SHP77 (cell line): Measurements from ENCODE around the gene NDUFV1.
A peak's percentile ranks its signal among the peaks of the same experiment; 100 is the strongest.

Source experiments
- DNase-seq, 2 experiments: peaks; one replicate each; lab custom pipeline; 2025; lab: John Stamatoyannopoulos, UW

The NDUFV1 gene

GRCh38 chr11:67640758-67641337 is 34.1 kb downstream of the NDUFV1 start:
- DNase-seq, result no peak

DNA sequence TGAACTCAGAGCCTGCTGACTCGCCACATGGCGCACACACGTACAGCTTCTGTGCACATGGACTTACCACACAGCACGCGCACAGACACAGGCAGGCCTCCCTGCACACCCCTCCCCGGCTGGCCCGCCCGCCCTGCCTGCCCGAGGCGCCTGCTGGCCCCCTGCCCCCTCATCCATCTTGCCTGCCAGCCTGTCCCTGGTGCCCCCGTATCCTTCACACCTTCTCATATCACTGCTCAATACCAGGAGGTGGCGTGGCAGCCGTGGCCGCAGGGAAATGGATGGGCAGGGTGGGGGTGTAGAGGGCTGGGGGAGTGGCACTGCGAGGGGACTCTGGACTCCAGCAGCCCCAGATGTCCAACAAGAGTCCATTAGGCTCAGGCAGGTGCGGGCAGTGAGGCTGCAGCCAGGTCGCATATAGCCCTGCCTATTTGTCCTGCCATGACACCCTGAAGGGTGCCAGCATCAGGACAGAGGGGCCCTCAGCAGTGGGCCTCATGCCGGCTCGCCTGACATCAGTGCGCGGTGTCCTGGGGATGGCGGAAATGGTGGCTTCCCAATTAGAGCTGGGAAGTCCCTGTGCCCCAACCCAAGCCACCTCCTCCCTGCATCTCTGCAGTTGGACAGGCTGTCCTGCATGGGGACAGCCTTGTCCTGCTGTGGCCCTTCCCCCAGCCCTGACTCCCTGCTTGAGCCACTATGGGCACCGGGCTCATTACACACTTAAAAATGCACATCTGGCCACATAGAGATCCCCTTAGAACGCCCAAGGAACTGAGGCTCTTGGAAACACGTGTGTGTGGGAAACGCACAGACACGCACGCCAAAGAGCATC is 34.8 kb downstream of the NDUFV1 start:
- no peak for DNase-seq

GRCh38 chr11:67642173-67643120 is 35.7 kb downstream of the NDUFV1 start:
- DNase-seq, result no peak

- DNase-seq, result peak; percentile 27 to 30
These were observed 37.3 kb downstream of the NDUFV1 start for GRCh38 chr11:67644042-67644441.

GRCh38 chr11:67644472-67645418 is 38.0 kb downstream of the NDUFV1 start:
- no peak for DNase-seq

GRCh38 chr11:67645521-67646461 is 39.1 kb downstream of the NDUFV1 start:
- DNase-seq, result no peak

DNA sequence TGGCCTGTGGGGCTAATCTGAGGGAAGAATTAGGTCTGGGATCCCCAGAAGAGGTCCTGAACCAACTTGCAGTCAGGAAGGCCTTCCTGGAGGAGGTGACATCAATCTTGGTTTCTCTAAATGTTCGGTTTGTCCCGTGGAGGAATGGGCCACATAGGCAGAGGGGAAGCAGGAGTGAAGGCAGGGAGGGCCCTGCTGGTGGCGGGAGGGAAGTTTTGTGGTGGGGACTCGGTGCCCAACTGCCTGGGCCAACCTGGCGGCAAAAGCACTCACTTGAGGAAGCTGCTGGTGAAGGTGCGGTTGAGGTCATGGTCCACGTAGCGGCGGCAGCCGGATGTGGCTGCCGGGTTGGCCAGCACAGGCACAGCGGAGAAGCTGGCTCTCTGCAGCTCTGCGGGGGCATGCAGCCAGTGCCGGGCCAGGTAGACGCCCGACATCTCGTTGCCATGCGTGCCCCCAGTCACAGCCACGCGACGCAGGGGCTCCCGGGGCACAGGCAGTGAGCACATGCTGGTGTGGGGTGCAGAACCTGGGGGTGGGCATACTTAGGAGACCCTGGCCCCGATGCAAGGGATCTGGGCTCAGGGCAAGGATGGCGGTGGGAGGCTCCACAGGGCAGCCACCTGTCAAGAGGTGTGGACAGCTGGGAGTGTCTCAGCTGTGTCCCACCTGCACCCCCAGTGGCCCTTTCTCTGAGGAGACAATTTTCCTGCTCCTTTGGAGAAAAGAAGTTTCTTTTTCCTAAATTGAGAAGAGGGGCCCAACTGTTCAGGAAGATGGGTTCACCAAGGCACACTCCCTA is 40.0 kb downstream of the NDUFV1 start:
- DNase-seq, result no peak

DNA sequence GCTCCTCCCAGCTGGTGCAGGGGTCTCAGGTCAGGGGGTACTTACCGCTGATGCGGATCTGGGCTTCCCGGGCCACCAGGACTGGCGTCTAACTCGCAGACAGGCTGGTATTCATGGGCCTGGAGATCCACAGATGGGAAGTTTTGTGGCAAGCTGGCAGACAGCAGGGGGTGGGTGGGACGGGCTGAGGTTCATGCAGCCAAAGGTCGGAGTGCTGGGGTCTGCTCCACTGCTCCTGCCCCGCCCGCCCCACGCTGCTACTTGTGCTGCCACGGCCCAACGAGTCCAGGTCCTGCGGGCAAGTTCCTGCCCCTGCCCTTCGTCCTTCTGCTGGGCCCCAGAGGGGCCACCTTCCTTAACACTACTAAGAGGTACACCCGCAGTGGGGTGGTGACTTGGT is 40.7 kb downstream of the NDUFV1 start:
- DNase-seq, result no peak

DNA sequence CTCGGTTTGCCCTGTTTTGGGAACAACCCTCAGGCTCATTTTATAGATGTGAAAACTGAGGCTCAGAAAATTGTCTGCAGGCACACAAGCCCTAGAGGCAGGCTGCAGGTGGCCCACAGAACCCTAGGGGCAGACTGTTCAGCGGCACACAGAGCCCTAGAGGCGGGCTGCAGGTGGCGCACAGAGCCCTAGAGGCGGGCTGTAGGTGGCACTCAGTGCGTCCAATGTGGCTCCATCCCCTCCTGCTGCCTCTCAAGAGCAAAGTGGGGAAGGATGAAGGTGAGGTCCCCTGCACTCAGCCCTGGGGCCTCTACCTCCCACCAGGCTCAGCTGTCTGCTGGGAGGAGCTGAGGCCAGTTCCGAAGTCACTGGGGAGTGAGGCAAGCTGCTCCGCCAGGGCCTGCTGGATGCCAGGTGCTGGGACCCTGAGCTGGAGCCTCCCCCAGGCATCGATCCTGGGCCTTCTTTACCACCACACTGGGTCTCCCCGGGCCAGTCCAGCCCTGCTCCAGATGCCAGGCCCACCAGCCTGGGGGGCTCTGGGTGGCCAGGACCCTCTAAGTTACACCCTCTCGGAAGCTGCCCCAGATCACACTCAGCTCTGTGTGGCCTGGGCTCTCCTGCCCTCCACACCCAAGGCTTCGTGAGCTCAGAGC is 41.5 kb downstream of the NDUFV1 start:
- peak; percentile 52 to 87 for DNase-seq

- no peak for DNase-seq
These were observed 42.3 kb downstream of the NDUFV1 start for GRCh38 chr11:67648796-67649613.

DNA sequence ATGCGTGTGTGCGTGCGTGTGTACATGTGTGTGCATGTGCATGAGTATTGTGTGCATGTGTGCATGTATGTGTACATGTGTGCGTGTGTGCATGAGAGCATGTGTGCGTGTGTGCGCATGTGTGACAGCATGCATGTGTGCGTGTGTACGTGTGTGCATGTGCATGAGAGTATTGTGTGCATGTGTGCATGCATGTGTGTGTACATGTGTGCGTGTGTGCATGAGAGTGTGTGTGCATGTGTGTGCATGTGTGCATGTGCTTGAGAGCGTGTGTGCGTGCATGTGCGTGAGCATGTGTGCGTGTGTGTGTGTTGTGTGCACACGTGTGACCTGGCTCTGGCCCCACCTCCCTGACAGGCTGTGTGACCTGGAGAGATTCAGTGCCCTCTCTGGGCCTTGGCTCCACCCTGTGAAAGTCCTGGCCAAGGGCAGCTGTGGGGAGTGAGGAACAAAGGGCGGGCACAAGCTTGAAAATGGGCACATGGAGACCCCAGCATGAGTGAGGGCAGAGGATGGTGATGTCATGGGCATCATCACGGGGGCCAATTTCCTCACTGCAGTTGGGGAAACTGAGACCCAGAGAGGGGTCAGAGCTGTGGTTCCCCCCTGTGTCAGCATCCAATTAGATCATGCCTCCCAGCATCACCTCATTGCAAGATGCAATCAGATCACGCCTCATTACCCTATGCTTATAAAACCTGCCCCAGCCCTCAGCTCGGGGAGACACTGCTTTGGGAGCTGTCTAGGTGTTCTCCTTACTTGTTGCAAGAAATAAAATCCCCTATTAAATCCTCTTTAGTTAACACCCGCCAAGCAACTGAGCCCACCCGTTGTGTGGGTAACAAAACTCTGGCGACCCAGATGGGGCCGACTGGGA is 43.1 kb downstream of the NDUFV1 start:
- no peak for DNase-seq

DNA sequence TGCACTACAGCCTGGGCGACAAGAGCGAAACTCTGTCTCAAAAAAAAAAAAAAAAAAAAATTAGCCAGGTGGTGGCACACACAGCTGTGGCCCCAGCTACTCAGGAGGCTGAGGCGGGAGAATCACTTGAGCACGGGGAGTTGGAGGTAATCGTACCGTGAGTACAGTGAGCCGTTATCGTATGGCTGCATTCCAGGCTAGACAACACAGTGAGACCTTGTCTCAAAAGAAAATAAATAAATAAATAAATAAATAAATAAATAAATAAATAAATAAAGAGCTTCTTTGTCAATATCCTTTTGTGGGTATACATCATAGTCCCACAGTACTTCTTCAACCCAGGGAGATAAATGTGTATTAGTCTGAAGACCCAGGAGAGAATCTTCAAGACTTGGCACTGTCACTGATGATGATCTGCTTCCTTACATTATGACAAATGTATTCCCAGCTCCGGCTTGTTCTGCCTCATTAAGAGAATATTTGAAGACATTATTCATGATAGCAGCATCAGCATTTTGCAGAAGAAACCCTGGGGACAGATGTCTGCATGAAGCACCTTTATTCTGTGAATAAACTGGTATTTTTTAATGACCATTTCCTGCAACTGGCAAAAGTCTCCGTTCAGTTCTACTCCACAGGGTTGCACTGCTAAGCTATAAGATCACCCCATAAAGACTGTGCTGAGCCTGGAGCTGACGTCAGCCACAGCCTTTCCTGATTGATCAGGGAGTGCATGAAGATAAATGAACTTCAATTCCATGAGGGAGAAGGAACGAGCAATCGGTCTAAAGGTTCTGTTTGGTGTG is 45.4 kb downstream of the NDUFV1 start:
- no peak for DNase-seq

DNA sequence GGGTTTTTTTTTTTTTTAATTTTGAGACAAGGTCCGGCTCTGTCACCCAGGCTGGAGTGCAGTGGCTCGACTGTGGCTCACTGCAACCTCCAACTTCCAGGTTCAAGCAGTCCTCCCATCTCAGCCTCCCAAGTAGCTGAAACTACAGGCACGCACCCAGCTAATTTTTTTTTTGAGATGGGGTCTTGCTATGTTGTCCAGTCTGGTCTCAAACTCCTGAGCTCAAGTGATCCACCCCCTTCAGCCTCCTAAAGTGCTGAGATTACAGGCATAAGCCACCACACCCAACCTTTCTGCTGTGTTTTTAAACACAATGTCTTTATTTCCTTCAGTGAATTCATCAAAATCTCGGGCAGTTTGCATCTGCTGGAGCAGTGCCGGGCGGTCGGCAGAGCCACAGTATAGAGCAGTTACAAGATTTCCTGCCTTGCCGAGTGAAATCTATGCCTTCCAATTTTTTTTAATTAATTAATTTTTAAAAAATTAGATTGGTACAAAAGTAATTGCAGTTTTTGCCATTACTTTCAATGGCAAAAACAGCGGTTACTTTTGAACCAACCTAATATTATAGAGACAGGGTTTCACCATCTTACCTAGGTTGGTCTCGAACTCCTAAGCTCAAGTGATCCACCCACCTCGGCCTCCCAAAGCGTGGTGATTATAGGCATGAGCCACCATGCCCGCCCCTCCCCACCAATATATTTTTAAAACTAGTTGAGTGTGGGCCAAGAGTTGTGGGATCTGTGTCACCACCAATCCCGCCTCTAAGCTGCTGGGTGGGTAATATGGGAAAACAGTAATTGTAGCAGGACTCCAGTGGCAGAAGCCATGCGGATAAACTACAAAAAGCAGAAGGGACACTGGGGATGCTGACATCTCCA is 46.5 kb downstream of the NDUFV1 start:
- no peak for DNase-seq

DNA sequence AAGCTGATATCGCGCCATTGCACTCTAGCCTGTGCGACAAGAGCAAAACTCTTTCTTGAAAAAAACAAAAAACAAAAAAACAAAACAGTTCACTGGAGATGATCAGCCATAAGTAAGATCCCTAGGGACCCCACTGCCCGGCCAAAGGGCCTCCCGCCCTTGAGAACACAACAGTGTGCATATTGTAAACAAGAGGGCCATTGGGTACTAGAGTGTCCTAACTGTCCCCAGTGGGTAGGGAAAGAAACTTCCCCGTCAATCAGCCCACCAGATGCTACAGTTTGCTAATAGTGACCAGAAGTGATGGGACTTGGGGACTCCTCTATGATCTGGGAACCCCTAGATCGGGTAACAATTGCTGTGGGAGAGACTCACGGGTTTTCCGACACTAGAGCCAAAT is 47.5 kb downstream of the NDUFV1 start:
- DNase-seq, result no peak

- no peak for DNase-seq
These were observed 49.7 kb downstream of the NDUFV1 start for GRCh38 chr11:67656278-67656922.
